A549 (cell line): Measurements from ENCODE around the gene HSD17B2. TPM values are rescaled to one million over a fixed set of nuclear protein-coding genes. Genes with fewer than 3 reads are reported as not detected.

Experiments used
- ATAC-seq, 2 experiments: fragments of 200-7000 bp in 1 of 2; fragments of >200 bp in 1 of 2; cut with Nextera tagmentation in 1 of 2; cut with Tn5 transposase in 1 of 2; 3 replicates each; pipeline versions ENCODE4 v1.8.0 to v1.9.1; 2018 to 2020; ENCODE audit warnings: mild to moderate bottlenecking in 1 of 2, moderate library complexity in 1 of 2
- CTCF ChIA-PET: fragments of 300-600 bp; sonication (Branson Sonifier 250); formaldehyde crosslinking; extraction: SDS; loops from one replicate; lab custom pipeline; 2021; ENCODE audit warnings: antibody characterized with exemption, inconsistent platforms; lab: Yijun Ruan, JAX
- POLR2A ChIA-PET: fragments of 350-600 bp; formaldehyde crosslinking; extraction: SDS; loops from one replicate; lab custom pipeline; 2021; ENCODE audit warnings: antibody characterized with exemption, inconsistent platforms; lab: Yijun Ruan, JAX
- DNase-seq, 2 experiments: peaks; one replicate each; pipeline versions ENCODE4 v3.0.0 to v3.0.0-alpha.2; 2011 to 2016; ENCODE audit warnings: low read depth in 1 of 2, low spot score in 1 of 2
- FAIRE-seq: peaks from 2 replicates; lab custom pipeline; 2011; peaks lifted over from hg19 to GRCh38; lab: Jason Lieb, UNC
- H3K27ac ChIP-seq, 2 experiments: fragments of >200 bp; sonication (Bioruptor Twin); formaldehyde crosslinking; 3 replicates each; pipeline ENCODE4 v1.5.1; 2016 to 2017
- H3K4me1 ChIP-seq: fragments of >200 bp; sonication (Bioruptor Twin); formaldehyde crosslinking; 3 replicates; pipeline ENCODE4 v1.6.1; 2016
- H3K4me2 ChIP-seq: fragments of >200 bp; sonication (Bioruptor Twin); formaldehyde crosslinking; 3 replicates; pipeline ENCODE4 v1.6.1; 2016
- H3K4me3 ChIP-seq: fragments of >200 bp; sonication (Bioruptor Twin); formaldehyde crosslinking; 3 replicates; pipeline ENCODE4 v1.5.1; 2016
- H3K9me3 ChIP-seq: fragments of >200 bp; sonication (Bioruptor Twin); formaldehyde crosslinking; 3 replicates; pipeline ENCODE4 v1.6.1; 2016
- BHLHE40 ChIP-seq: IDR thresholded peaks from 2 replicates; pipeline ENCODE4 v1.6.1; 2012; ENCODE audit warnings: low read depth, low read length, inconsistent platforms
- EHMT2 ChIP-seq: fragments of 200-600 bp; sonication (generic); IDR thresholded peaks from 2 replicates; pipeline ENCODE4 v1.6.1; 2016; ENCODE audit warnings: antibody characterized with exemption, low read depth, mild to moderate bottlenecking, moderate library complexity
- FOSB ChIP-seq: fragments of 250-450 bp; sonication (Bioruptor Pico); IDR thresholded peaks from 2 replicates; pipeline ENCODE4 v1.5.0; 2020; ENCODE audit warnings: mild to moderate bottlenecking, moderate library complexity
- FOSL2 ChIP-seq, 2 experiments: fragments of 450-650 bp in 1 of 2; fragments of >200 bp in 1 of 2; sonication (Bioruptor Twin) in 1 of 2; formaldehyde crosslinking; IDR thresholded peaks; 2 replicates each; pipeline versions ENCODE4 v1.5.0 to v1.6.1; 2016 to 2020; ENCODE audit warnings: mild to moderate bottlenecking in 1 of 2, moderate library complexity in 1 of 2
- FOXS1 ChIP-seq: fragments of 250-450 bp; sonication (Bioruptor Pico); IDR thresholded peaks from 2 replicates; pipeline ENCODE4 v1.5.0; 2020; ENCODE audit warnings: mild to moderate bottlenecking, moderate library complexity
- MYC ChIP-seq: IDR thresholded peaks from 2 replicates; pipeline ENCODE4 v1.6.1; 2012; ENCODE audit warnings: mild to moderate bottlenecking, inconsistent platforms, low read length, improper control_type of control experiment, borderline replicate concordance
- PBX3 ChIP-seq: IDR thresholded peaks from 2 replicates; pipeline ENCODE4 v1.6.1; 2012
- RAD21 ChIP-seq, 2 experiments: fragments of >200 bp in 1 of 2; sonication (Bioruptor Twin) in 1 of 2; formaldehyde crosslinking in 1 of 2; IDR thresholded peaks in 1 of 2; conservative IDR thresholded peaks in 1 of 2; 2 replicates in 1 of 2; 3 replicates in 1 of 2; pipeline ENCODE4 v1.6.1; 2012 to 2018; ENCODE audit warnings: inconsistent platforms in 1 of 2
- RARB ChIP-seq: fragments of 250-450 bp; sonication (Bioruptor Pico); IDR thresholded peaks from 2 replicates; pipeline ENCODE4 v1.8.0; 2021; ENCODE audit warnings: mild to moderate bottlenecking, moderate library complexity
- RCOR1 ChIP-seq: fragments of 150-350 bp; IDR thresholded peaks from 2 replicates; pipeline ENCODE4 v1.6.1; 2014; ENCODE audit warnings: antibody characterized with exemption, low read length, low read depth
- REST ChIP-seq: fragments of 200-600 bp; sonication (generic); IDR thresholded peaks from 2 replicates; pipeline ENCODE4 v1.6.1; 2016; ENCODE audit warnings: antibody characterized with exemption, mild to moderate bottlenecking, moderate library complexity
- SMC3 ChIP-seq: fragments of >200 bp; sonication (Bioruptor Twin); formaldehyde crosslinking; IDR thresholded peaks from 3 replicates; pipeline ENCODE4 v1.6.1; 2018; ENCODE audit warnings: inconsistent platforms
- SREBF2 ChIP-seq: fragments of 450-650 bp; IDR thresholded peaks from 2 replicates; pipeline ENCODE4 v1.6.1; 2014; ENCODE audit warnings: mild to moderate bottlenecking, moderate library complexity
- TFCP2L1 ChIP-seq: fragments of 250-450 bp; sonication (Bioruptor Pico); IDR thresholded peaks from 2 replicates; pipeline ENCODE4 v1.5.0; 2021; ENCODE audit warnings: mild to moderate bottlenecking
- TP53 ChIP-seq: fragments of 250-450 bp; sonication (Bioruptor Pico); IDR thresholded peaks from 2 replicates; pipeline ENCODE4 v1.5.0; 2021; ENCODE audit warnings: mild to moderate bottlenecking, moderate library complexity
- USF2 ChIP-seq: fragments of 450-650 bp; IDR thresholded peaks from 2 replicates; pipeline ENCODE4 v1.6.1; 2014; ENCODE audit warnings: antibody characterized with exemption
- WGBS: methylation state at CpG from one replicate; pipeline ENCODE4 v1.1.6; 2017; ENCODE audit errors: missing lambda C conversion rate; 5-methylcytosine and 5-hydroxymethylcytosine counted together
- polyA plus RNA-seq, 4 experiments: library from polyadenylated mRNA; depleted of rRNA in 3 of 4; stranded (reverse); fragments of >200 nt; fragmentation: RNase III in 1 of 4; extraction: RNeasy Plus Mini Kit Qiagen cat#74134 plus additional on column Dnase treatment in 1 of 4; gene quantifications; 2 replicates in 3 of 4; 3 replicates in 1 of 4; pipeline ENCODE4 v1.2.3, GENCODE V29; 2011 to 2017
- TF ChIP-seq, protein P1 (sequence below): fragments of >200 bp; sonication (Bioruptor Twin); formaldehyde crosslinking; IDR thresholded peaks from 3 replicates; pipeline ENCODE4 v1.5.1; 2016
- TF ChIP-seq, protein P2 (sequence below): IDR thresholded peaks from 2 replicates; pipeline ENCODE4 v1.6.1; 2012; ENCODE audit warnings: low read depth, borderline replicate concordance

The HSD17B2 gene
- polyA plus RNA-seq, 2 of the 4 experiments (the other 2 are of a cell fraction) = 0.03 TPM; not detected in 1

- TF ChIP-seq REST = no peak
- TF ChIP-seq BHLHE40 = no peak
- TF ChIP-seq RAD21 (conservative IDR thresholded peaks at IDR 0.05 in 1 of 2, IDR thresholded peaks at IDR 0.05 in 1 of 2) = no peak
- TF ChIP-seq SREBF2 = no peak
- no peak for TF ChIP-seq USF2
Measured at GRCh38 chr16:82063456-82064082, 28.5 kb downstream of the HSD17B2 start (continued).

- H3K4me1 ChIP-seq = no peaks in the 10 kb centered on the region
- TF ChIP-seq RARB (CRISPR knock-in tag) (no peak), TFCP2L1 (CRISPR knock-in tag) (no peak), MYC (no peak), RAD21 (conservative IDR thresholded peaks at IDR 0.05 in 1 of 2, IDR thresholded peaks at IDR 0.05 in 1 of 2) (no peak), RCOR1 (no peak), FOSL2 (IDR thresholded peaks at IDR 0.05) (no peak), FOSL2 (CRISPR knock-in tag; IDR thresholded peaks at IDR 0.05) (no peak), FOSB (CRISPR knock-in tag) (no peak), EHMT2 (no peak), PBX3 (no peak), SMC3 (no peak), USF2 (no peak), FOXS1 (no peak), TP53 (CRISPR knock-in tag) (no peak)
- TF ChIP-seq, protein P1, sequence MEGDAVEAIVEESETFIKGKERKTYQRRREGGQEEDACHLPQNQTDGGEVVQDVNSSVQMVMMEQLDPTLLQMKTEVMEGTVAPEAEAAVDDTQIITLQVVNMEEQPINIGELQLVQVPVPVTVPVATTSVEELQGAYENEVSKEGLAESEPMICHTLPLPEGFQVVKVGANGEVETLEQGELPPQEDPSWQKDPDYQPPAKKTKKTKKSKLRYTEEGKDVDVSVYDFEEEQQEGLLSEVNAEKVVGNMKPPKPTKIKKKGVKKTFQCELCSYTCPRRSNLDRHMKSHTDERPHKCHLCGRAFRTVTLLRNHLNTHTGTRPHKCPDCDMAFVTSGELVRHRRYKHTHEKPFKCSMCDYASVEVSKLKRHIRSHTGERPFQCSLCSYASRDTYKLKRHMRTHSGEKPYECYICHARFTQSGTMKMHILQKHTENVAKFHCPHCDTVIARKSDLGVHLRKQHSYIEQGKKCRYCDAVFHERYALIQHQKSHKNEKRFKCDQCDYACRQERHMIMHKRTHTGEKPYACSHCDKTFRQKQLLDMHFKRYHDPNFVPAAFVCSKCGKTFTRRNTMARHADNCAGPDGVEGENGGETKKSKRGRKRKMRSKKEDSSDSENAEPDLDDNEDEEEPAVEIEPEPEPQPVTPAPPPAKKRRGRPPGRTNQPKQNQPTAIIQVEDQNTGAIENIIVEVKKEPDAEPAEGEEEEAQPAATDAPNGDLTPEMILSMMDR = no peak
- TF ChIP-seq, protein P2, sequence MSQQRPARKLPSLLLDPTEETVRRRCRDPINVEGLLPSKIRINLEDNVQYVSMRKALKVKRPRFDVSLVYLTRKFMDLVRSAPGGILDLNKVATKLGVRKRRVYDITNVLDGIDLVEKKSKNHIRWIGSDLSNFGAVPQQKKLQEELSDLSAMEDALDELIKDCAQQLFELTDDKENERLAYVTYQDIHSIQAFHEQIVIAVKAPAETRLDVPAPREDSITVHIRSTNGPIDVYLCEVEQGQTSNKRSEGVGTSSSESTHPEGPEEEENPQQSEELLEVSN = no peak
- WGBS = 15% methylated on average over 6 of the region's 6 CpGs
- H3K27ac ChIP-seq = no peak overlapping the region
- no peak for DNase-seq
- FAIRE-seq = no peak
- H3K9me3 ChIP-seq = peaks cover 2% of the 10 kb centered on the region; the same call in 1 of the 3 replicates
- no peak for ATAC-seq
- ChIA-PET POLR2A (no interaction called here), CTCF (no interaction called here)
- no peak overlapping the region for H3K4me3 ChIP-seq
- H3K4me2 ChIP-seq = no peak overlapping the region
Measured at GRCh38 chr16:82067042-82067803, 32.2 kb downstream of the HSD17B2 start.
